ENCODE data around the gene MYADM. TPM values are rescaled to one million over a fixed set of nuclear protein-coding genes. Genes with fewer than 3 reads are reported as not detected.
A peak's percentile ranks its signal among the peaks of the same experiment; 100 is the strongest.

The MYADM gene
- total RNA-seq, 1 experiment from 2014 or later: not detected

DNA sequence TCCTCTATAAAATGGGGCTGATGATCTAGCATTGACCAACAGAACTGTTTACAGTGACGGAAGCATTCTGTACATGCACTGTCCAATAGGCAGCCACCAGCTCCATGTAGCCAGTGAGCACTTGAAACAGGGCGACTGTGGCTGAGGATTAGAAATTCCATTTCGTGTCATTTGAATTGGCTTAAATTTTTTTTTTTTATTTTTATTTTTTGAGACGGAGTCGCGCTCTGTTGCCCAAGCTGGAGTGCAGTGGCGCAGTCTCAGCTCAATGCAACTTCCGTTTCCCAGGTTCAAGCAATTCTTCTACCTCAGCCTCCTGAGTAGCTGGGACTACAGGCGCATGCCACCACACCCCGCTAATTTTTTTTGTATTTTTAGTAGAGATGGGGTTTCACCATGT, 17.4 kb downstream of the MYADM start:
- Histone ChIP-seq H3K9me2 (replicated peaks; ENCODE audit: insufficient read depth, low read length) (no peaks in the 10 kb centered on the region), H3K4me1 (ENCODE audit: low read length) (peaks cover 11% of the 10 kb centered on the region), H3K27ac (ENCODE audit: low read length) (no peak overlapping the region), H3K4me3 (ENCODE audit: low read length) (no peak overlapping the region), H3K4me2 (ENCODE audit: low read depth, low read length, poor library complexity, severe bottlenecking) (no peak overlapping the region), H2AFZ (ENCODE audit: low read length) (no peak overlapping the region), H3K9ac (ENCODE audit: low read length) (no peak overlapping the region), H3K9me3 (ENCODE audit: low read length) (no peaks in the 10 kb centered on the region), H3K27me3 (ENCODE audit: low read length) (no peaks in the 10 kb centered on the region), H4K20me1 (ENCODE audit: insufficient read depth, low read depth, low read length) (no peaks in the 10 kb centered on the region), H3K79me2 (ENCODE audit: low read length) (no peaks in the 10 kb centered on the region), H3K36me3 (ENCODE audit: insufficient read depth, low read length) (no peaks in the 10 kb centered on the region)
- DNase-seq: no peak

DNA sequence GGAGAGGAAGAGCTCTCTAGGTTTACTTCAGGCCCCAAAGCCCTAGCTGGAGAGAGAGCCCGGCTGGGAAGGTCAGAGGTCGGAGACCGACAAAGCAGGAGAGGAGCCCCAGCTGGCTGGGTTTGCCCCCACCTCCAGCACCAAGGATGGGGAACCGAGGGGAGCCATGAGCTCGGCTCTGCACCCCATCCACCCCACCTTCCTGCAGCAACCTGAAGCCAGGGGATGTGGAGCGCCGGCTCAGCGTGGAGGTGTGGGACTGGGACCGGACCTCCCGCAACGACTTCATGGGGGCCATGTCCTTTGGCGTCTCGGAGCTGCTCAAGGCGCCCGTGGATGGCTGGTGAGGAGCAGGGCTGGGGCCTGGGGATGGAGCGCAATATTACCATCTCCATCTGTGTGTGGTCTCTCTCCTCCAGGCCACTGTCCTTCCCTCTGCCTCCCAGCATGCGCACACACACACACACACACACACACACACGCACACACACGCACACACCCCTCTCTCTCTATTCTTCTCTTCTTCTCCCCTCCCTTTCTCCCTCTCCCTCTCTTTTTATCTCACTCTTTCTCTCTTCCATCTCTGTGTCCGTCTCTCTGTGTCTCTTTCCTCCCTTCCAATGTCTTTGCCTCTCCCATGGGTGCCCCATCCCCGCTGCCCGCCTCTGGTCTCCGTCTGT, 24.8 kb downstream of the MYADM start:
- H3K27ac ChIP-seq (ENCODE audit: low read length): no peak overlapping the region
- DNase-seq: no peak
- H3K27me3 ChIP-seq (ENCODE audit: low read length): no peaks in the 10 kb centered on the region
- H3K4me2 ChIP-seq (ENCODE audit: low read depth, low read length, poor library complexity, severe bottlenecking): no peak overlapping the region
- H4K20me1 ChIP-seq (ENCODE audit: insufficient read depth, low read depth, low read length): no peaks in the 10 kb centered on the region
- H3K79me2 ChIP-seq (ENCODE audit: low read length): no peaks in the 10 kb centered on the region
- H3K4me3 ChIP-seq (ENCODE audit: low read length): no peak overlapping the region
- no peak overlapping the region for H2AFZ ChIP-seq (ENCODE audit: low read length)
- H3K9ac ChIP-seq (ENCODE audit: low read length): no peak overlapping the region
- no peaks in the 10 kb centered on the region for H3K9me2 ChIP-seq (replicated peaks; ENCODE audit: insufficient read depth, low read length)
- H3K36me3 ChIP-seq (ENCODE audit: insufficient read depth, low read length): no peaks in the 10 kb centered on the region
- H3K9me3 ChIP-seq (ENCODE audit: low read length): no peaks in the 10 kb centered on the region
- no peaks in the 10 kb centered on the region for H3K4me1 ChIP-seq (ENCODE audit: low read length)

DNA sequence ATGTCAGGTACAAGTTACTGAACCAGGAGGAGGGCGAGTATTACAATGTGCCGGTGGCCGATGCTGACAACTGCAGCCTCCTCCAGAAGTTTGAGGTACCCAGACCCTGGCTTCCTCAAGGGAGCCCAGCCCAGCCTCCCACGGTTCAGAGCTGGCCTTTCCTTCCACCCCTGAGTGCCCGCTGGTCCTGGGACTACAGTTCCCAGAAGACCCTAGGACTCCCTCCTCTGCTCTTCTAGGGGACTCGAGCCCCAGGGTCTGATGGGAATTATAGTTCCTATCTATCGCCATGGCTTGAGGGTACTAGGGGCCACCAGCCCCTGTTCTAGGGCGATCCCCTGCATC, 25.3 kb downstream of the MYADM start:
- Histone ChIP-seq H3K79me2 (ENCODE audit: low read length) (no peaks in the 10 kb centered on the region), H3K27ac (ENCODE audit: low read length) (no peak overlapping the region), H3K9ac (ENCODE audit: low read length) (no peak overlapping the region), H3K36me3 (ENCODE audit: insufficient read depth, low read length) (no peaks in the 10 kb centered on the region), H3K4me2 (ENCODE audit: low read depth, low read length, poor library complexity, severe bottlenecking) (no peak overlapping the region), H3K9me2 (replicated peaks; ENCODE audit: insufficient read depth, low read length) (no peaks in the 10 kb centered on the region), H2AFZ (ENCODE audit: low read length) (no peak overlapping the region), H3K4me3 (ENCODE audit: low read length) (no peak overlapping the region), H3K27me3 (ENCODE audit: low read length) (no peaks in the 10 kb centered on the region), H3K9me3 (ENCODE audit: low read length) (no peaks in the 10 kb centered on the region), H4K20me1 (ENCODE audit: insufficient read depth, low read depth, low read length) (no peaks in the 10 kb centered on the region), H3K4me1 (ENCODE audit: low read length) (no peaks in the 10 kb centered on the region)
- DNase-seq: peak; percentile 61

DNA sequence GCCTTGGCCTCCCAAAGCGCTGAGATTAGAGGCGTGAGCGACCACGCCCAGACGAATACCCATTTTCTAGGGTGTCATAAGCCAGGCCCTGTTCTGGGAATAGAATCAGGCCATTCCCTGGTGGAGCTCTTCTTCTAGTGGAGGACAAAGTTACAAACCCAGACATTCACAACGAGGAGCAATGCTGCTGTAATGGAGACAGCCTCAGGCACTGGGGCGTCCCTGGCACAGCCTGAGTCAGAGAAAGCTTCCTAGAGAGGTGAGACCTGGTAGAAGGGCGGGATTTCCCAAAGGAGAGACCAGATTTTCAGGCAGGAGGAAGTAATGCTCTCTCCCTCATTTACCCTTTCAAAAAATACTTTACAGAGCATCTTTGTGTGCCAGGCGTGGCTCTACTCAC, 27.0 kb downstream of the MYADM start:
- Histone ChIP-seq H3K9me2 (replicated peaks; ENCODE audit: insufficient read depth, low read length) (no peaks in the 10 kb centered on the region), H3K4me3 (ENCODE audit: low read length) (no peak overlapping the region), H3K36me3 (ENCODE audit: insufficient read depth, low read length) (no peaks in the 10 kb centered on the region), H3K4me2 (ENCODE audit: low read depth, low read length, poor library complexity, severe bottlenecking) (no peak overlapping the region), H2AFZ (ENCODE audit: low read length) (no peak overlapping the region), H3K27ac (ENCODE audit: low read length) (no peak overlapping the region), H3K79me2 (ENCODE audit: low read length) (no peaks in the 10 kb centered on the region), H3K9me3 (ENCODE audit: low read length) (no peaks in the 10 kb centered on the region), H3K27me3 (ENCODE audit: low read length) (no peaks in the 10 kb centered on the region), H3K9ac (ENCODE audit: low read length) (no peak overlapping the region), H4K20me1 (ENCODE audit: insufficient read depth, low read depth, low read length) (no peaks in the 10 kb centered on the region), H3K4me1 (ENCODE audit: low read length) (no peaks in the 10 kb centered on the region)
- no peak for DNase-seq

DNA sequence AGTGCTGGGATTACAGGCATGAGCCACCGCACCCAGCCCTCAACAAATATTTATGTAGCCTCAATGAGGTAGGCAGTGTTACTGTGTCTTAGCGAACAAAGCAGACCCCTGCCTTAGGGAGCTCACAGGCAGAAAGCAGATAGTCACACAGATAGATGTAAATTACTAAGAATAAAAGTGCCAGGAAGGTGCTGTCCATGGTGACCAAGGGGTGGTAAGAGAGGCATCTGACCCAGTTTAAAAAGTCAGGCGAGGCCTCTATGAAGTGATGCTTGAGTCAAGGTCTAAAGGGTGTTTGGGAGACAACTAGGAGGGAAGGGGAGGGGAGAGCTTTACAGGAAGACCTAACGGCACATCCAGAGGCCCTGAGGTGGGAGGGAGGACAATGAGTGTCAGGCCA, 29.0 kb downstream of the MYADM start:
- Histone ChIP-seq H3K36me3 (ENCODE audit: insufficient read depth, low read length) (no peaks in the 10 kb centered on the region), H4K20me1 (ENCODE audit: insufficient read depth, low read depth, low read length) (no peaks in the 10 kb centered on the region), H3K4me2 (ENCODE audit: low read depth, low read length, poor library complexity, severe bottlenecking) (no peak overlapping the region), H3K4me1 (ENCODE audit: low read length) (no peaks in the 10 kb centered on the region), H3K27ac (ENCODE audit: low read length) (no peak overlapping the region), H2AFZ (ENCODE audit: low read length) (no peak overlapping the region), H3K9ac (ENCODE audit: low read length) (no peak overlapping the region), H3K4me3 (ENCODE audit: low read length) (no peak overlapping the region), H3K79me2 (ENCODE audit: low read length) (no peaks in the 10 kb centered on the region), H3K9me3 (ENCODE audit: low read length) (no peaks in the 10 kb centered on the region), H3K27me3 (ENCODE audit: low read length) (no peaks in the 10 kb centered on the region), H3K9me2 (replicated peaks; ENCODE audit: insufficient read depth, low read length) (no peaks in the 10 kb centered on the region)
- DNase-seq: no peak

DNA sequence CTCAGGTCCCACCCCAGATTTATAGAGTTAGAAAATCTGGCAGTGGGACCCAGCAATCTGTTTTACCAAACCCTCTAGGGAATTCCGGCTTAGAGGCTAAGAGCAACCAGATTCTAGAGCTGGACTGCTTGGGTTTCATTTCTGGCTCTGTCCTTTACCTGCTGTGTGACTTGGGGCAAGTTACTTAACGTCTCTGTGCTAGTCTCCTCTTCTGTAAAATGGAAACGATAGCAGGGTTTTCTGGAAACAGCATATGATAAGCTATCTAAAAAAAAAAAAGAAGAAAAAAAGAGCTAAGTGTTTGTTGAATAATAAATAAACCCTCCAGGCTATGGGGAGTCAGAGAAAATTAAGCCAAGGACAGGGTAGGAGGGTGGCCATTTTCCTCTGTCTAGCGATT, 29.8 kb downstream of the MYADM start:
- Histone ChIP-seq H4K20me1 (ENCODE audit: insufficient read depth, low read depth, low read length) (no peaks in the 10 kb centered on the region), H2AFZ (ENCODE audit: low read length) (no peak overlapping the region), H3K9me2 (replicated peaks; ENCODE audit: insufficient read depth, low read length) (no peaks in the 10 kb centered on the region), H3K9me3 (ENCODE audit: low read length) (no peaks in the 10 kb centered on the region), H3K4me2 (ENCODE audit: low read depth, low read length, poor library complexity, severe bottlenecking) (no peak overlapping the region), H3K27ac (ENCODE audit: low read length) (no peak overlapping the region), H3K4me1 (ENCODE audit: low read length) (no peaks in the 10 kb centered on the region), H3K36me3 (ENCODE audit: insufficient read depth, low read length) (no peaks in the 10 kb centered on the region), H3K9ac (ENCODE audit: low read length) (no peak overlapping the region), H3K4me3 (ENCODE audit: low read length) (no peak overlapping the region), H3K27me3 (ENCODE audit: low read length) (no peaks in the 10 kb centered on the region), H3K79me2 (ENCODE audit: low read length) (no peaks in the 10 kb centered on the region)
- DNase-seq: no peak

DNA sequence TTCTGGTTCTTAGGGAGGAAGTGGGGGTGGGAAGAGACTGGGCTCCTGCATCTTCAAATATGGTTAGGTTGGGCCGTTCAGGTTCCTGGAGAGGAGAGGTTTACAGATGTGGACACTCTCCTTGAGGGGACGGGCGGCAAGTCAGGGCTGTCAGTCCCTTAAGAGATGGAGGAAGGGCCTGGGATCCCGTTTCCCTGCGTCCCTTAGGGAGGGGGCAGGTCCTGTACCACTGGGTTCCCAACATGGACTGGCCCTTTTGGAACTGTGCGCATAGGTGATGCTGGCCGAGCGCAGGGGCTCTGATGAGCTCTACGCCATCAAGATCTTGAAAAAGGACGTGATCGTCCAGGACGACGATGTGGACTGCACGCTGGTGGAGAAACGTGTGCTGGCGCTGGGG, 30.5 kb downstream of the MYADM start:
- no peak for DNase-seq
- Histone ChIP-seq H2AFZ (ENCODE audit: low read length) (no peak overlapping the region), H3K4me2 (ENCODE audit: low read depth, low read length, poor library complexity, severe bottlenecking) (no peak overlapping the region), H3K4me1 (ENCODE audit: low read length) (no peaks in the 10 kb centered on the region), H3K4me3 (ENCODE audit: low read length) (no peak overlapping the region), H3K27me3 (ENCODE audit: low read length) (no peaks in the 10 kb centered on the region), H3K27ac (ENCODE audit: low read length) (no peak overlapping the region), H3K9ac (ENCODE audit: low read length) (no peak overlapping the region), H4K20me1 (ENCODE audit: insufficient read depth, low read depth, low read length) (no peaks in the 10 kb centered on the region), H3K9me2 (replicated peaks; ENCODE audit: insufficient read depth, low read length) (no peaks in the 10 kb centered on the region), H3K9me3 (ENCODE audit: low read length) (no peaks in the 10 kb centered on the region), H3K36me3 (ENCODE audit: insufficient read depth, low read length) (no peaks in the 10 kb centered on the region), H3K79me2 (ENCODE audit: low read length) (no peaks in the 10 kb centered on the region)

DNA sequence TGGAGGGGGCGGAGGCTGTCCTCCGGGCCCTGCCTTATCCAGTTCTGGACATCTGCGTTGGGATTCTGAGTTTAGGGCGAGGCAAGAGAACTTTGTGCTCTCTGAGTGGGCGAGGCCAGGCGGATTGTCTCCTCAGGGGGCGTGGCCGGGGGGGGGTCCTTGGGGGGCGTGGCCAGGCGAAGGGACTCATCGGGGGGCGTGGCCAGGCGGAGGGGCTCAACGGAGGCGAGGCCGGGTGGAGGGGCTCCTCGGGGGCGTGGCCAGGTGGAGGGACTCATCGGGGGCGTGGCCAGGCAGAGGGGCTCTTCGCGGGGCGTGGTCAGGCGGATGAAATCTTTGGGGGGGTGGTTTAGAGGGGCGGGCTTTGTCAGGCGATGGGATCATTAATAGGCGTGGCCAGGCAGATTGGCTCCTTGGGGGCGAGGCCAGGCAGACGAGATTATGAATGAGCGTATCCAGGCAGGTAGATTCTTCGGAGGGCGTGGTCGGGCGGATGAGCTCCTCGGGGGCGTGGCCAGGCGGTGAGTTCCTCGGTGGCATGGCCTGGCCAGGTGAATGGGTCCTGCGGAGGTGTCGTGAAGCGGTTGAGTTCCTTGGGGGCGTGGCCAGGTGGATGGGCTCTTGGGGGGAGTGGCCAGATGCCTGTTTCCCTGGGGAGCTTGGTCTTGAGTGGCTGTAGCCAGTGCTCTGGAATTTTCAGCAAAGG, 31.1 kb downstream of the MYADM start:
- Histone ChIP-seq H3K9me3 (ENCODE audit: low read length) (no peaks in the 10 kb centered on the region), H3K4me2 (ENCODE audit: low read depth, low read length, poor library complexity, severe bottlenecking) (no peak overlapping the region), H3K27me3 (ENCODE audit: low read length) (no peaks in the 10 kb centered on the region), H3K9me2 (replicated peaks; ENCODE audit: insufficient read depth, low read length) (no peaks in the 10 kb centered on the region), H4K20me1 (ENCODE audit: insufficient read depth, low read depth, low read length) (no peaks in the 10 kb centered on the region), H2AFZ (ENCODE audit: low read length) (no peak overlapping the region), H3K36me3 (ENCODE audit: insufficient read depth, low read length) (no peaks in the 10 kb centered on the region), H3K4me3 (ENCODE audit: low read length) (no peak overlapping the region), H3K4me1 (ENCODE audit: low read length) (no peaks in the 10 kb centered on the region), H3K79me2 (ENCODE audit: low read length) (no peaks in the 10 kb centered on the region), H3K27ac (ENCODE audit: low read length) (no peak overlapping the region), H3K9ac (ENCODE audit: low read length) (no peak overlapping the region)
- DNase-seq: no peak

Measured in Karpas-422 (cell line).